GM18505 (cell line): Measurements from ENCODE around the gene COL9A3.

ENCODE experiments used
- ATAC-seq: cut with Tn5 transposase; IDR thresholded peaks from one replicate; pipeline ENCODE4 v1.9.1; 2021; ENCODE audit not compliant: unreplicated experiment
- POLR2A ChIP-seq: IDR thresholded peaks from 4 replicates; pipeline ENCODE4 v1.6.1; 2011; ENCODE audit warnings: borderline replicate concordance; ENCODE audit not compliant: insufficient read depth, insufficient read length; ENCODE audit errors: extremely low read depth

COL9A3 gene

DNA sequence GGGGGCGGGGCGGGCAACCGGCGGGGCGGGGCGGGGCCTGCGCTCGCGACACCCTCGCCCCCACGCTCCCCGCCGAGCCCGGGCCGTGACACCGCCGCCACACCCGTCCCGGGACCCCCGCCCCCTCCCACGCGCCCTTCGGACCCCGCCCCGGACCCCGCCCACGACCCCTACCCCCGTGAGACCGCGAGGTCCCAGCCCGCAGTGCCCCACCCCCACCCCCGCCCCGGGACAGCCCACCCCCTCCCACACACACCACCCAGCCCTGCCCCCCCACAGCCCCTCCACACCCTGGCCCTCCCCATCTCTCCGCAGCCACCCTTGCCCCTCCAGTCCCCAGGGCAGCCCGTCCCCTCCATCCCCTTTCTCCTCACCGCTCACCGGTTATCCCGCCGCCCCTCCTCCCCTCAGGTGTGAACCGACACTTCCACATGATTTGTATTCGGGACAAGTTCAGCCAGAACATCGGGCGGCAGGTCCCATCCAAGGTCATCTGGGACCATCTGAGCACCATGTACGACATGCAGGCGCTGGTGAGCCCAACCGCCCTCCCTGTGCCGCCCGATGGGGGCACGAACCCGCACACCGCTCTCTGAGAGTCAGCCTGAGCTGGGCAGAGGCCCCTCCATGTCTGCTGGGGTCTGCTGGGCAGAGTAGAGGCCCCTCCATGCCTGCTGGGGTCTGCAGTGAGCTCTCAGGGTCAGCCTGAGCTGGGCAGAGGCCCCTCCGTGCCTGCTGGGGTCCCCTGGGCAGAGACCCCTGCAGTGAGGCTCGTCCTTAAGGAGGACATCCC, 20.0 kb upstream of the COL9A3 start:
- no peak for TF ChIP-seq POLR2A
- ATAC-seq = no peak

DNA sequence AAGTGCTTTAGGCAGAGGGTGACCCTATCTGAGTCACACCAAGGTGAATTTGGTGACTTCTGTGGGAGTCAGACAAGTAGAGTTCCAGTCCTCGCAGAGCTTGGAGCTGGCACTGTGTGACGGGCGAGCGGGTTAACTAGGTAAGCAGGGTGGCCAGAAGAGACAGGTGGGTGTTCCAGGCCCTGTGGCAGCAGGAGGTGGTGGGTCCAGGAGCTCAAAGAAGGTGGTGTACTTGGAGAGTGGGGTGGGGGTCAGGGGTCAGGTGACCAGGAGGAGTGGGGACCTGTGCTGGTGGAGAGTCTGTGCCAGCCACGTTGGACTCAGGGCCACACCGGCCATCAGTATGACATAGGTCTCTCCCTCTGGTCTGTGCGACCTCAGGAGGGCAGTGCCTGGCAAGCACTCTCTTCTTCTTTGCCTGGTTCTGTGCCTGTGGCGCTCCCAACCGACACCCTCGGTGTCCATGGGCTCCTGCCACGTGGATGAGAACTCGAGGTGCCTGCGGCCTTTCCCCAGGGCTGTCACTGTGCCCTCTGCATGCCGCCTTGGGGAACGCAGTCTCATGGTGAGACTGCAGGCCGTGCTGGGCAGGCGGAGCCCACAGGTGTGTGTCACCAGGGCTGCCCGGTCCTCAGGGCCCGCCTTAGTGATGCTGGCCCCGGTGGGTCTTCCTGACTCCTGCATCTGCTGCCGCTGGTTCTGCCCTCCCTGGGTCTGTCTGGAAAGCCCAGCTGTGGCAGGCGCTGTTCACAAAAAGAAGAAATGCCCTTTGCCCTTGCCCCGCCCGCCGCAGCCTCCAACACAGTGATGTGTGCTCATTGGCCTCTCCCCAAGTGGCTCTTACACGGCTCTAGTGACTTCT, 18.9 kb upstream of the COL9A3 start:
- no peak for TF ChIP-seq POLR2A
- no peak for ATAC-seq

- no peak for TF ChIP-seq POLR2A
These were observed 17.8 kb upstream of the COL9A3 start for GRCh38 chr20:62799036-62799435.

GRCh38 chr20:62799459-62799858, 17.4 kb upstream of the COL9A3 start:
- no peak for TF ChIP-seq POLR2A
- ATAC-seq = no peak

More at GRCh38 chr20:62799036-62799435, 17.8 kb upstream of the COL9A3 start:
- ATAC-seq = no peak

- ATAC-seq = no peak
These were observed 17.0 kb upstream of the COL9A3 start for GRCh38 chr20:62799873-62800272.

GRCh38 chr20:62800314-62801259, 16.3 kb upstream of the COL9A3 start:
- TF ChIP-seq POLR2A = no peak
- no peak for ATAC-seq

More at GRCh38 chr20:62799873-62800272, 17.0 kb upstream of the COL9A3 start:
- TF ChIP-seq POLR2A = no peak

- no peak for ATAC-seq
- TF ChIP-seq POLR2A = no peak
These were observed 15.4 kb upstream of the COL9A3 start for GRCh38 chr20:62801284-62802010.

DNA sequence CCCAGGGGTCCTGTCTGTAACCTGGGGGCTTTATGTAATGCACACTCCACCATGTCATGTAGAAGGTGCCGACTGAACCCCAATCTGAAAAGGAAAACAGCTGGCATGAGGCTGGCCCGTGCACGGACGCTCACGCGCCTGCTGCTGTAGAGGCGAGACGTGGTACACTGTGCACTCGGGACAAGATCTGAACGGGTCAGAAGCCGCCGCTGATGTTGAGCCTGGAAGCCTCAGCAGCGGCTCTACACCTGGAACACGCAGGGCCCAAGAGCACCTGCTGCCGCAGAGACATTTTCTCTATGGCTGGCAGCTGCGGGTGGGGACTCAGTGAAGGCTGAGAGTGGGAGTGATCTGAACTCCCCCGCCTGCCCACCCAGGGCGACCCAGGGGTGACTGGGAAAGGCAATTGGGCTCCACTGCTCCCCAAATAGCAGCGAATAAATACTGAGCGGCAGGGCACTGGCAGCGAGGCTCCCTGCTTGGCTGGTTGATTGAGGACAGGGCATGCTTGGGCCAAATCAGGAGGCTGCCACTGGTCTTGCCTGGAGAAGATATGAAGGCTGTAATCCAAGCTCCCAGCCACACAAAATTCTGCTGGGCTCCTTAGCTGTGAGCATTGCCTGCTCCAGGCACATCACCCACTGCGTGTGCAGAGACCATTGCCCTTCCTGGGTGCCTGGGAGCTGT, 14.7 kb upstream of the COL9A3 start:
- TF ChIP-seq POLR2A = no peak

DNA sequence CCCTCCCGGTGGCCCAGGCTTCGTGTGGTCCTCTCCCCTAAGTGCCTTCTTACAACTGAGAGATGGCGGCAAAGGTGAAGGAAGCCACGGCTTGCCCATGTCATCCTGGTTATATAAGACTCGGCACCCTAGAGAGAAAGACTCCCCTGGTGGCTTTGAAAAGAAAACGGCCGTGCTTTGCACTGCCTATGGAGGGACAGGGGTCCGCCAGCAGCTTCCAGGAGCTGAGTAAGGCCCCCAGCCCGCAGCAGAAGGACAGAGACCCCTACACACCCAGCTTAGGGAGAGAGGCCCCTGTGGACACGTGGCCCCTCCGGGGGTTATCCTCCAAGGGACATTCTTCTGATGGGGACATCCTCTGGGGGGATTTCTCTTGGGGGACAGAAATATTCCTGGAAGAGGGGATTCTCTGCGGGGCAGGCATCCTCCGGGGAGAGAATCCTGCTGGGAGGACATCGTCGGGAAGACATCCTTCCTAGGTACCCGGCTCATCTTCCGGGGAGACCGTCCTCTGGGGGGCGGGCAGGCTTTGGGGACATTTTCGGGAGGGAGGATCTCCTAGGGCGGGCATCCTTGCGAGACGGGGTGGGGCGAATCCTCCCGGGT, 12.7 kb upstream of the COL9A3 start:
- no peak for ATAC-seq
- TF ChIP-seq POLR2A = no peak

More for the DNA sequence above, 14.7 kb upstream of the COL9A3 start:
- ATAC-seq = no peak

GRCh38 chr20:62804627-62805154, 12.2 kb upstream of the COL9A3 start, which contains the start of gene OGFR:
TSS of gene OGFR (plus strand) at chr20:62804835. CDS start at chr20:62804860, 25 bp downstream.
- TF ChIP-seq POLR2A = peak; percentile 72
- ATAC-seq = no peak

DNA sequence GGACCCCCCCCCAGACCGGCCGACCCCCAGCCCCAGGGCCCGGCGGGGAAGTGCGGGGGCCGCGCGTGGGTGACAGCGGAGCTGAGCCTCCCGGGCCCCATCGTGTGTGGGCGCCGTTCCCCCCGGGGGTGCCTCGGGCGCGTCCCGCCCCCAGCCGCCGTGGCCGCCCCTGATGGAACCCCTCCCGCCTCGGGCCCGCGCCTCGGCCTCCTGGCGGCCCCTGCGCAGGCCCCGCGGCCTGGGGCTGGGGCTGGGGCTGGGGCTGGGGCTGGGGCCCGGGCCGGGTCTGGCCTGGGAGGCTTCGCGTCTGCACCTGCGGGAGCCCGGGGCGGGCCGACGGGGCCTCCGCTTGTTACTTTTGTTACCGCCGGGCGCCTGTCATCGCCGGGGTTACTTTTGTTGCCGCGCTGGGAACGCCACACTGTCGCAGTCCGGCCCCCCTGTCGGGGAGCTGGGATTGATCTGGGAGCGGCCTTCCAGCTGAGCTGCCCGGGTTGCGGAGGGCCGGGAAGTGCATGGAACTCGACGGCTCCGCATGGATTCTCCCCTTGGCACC, 11.6 kb upstream of the COL9A3 start:
- ATAC-seq = no peak
- TF ChIP-seq POLR2A = no peak
